Skeletal muscle cell (primary cell): ENCODE measurements around the gene DDX51.
"Not testable (repeated sequence)": the region's sequence is repeated elsewhere in the genome, so short reads cannot be mapped to it uniquely, and the experiment has no call there.

Experiments used
- DNase-seq: peaks from one replicate; pipeline ENCODE4 v3.0.0-alpha.2; 2010; ENCODE audit warnings: low read depth
- H3K4me3 ChIP-seq: 2 replicates; pipeline ENCODE4 v1.5.1; 2011; ENCODE audit warnings: low read depth, mild to moderate bottlenecking, control low read depth, low read length, moderate library complexity

DDX51 gene

DNA sequence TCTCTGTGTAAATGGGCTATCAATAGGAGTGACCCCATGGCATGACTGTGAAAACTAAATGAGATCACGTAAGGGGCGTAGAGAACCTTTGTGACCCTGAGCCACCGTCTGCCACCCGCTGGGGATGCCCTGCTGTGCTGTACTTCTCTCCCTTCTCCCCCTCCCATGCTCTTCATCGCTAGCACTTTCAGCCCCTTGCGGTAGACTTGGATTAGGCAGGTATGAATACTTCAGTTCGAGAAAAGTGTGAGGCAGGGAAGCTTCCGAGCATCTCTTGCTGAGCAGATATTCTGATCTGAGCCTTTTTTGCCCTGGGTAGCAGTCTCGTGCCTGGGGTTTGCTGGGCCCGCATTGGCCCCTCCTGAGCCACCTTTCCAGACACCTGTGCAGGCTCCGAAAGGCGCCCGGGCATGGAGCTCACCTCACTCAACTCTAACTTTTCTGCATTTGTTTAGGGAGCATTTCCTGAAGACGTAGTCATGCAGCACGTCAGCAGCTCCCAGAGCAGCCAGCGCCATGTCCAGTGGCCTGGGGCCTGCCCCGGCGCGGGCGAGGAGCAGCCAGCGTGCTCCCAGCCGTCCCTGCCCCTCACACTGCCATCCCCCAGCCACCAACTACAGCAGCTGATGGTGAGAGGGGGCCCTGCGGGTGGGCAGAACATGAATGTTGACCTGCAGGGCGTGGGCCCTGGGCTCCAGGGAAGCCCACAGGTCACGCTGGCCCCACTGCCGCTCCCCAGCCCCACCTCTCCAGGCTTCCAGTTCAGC lies 40.4 kb downstream of the DDX51 start:
- no peak for DNase-seq
- no peak overlapping the region for H3K4me3 ChIP-seq

DNA sequence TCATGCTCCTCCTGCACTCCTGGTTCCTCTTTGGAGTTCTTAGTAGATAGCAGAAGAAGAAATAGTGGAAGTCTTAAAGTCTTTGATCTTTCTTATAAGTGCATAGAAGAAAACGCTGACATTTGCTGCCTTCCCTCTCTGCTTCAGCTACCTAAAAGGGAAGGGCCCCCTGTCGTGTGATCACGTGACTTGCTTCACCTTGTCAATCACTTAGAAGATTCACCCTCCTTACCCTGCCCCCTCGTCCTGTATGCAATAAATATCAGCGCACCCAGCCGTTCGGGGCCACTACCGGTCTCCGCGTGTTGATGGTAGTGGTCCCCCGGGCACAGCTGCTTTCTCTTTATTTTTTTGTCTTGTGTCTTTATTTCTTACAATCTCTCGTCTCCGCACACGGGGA lies 41.0 kb downstream of the DDX51 start:
- H3K4me3 ChIP-seq, DNase-seq: not testable (repeated sequence)

DNA sequence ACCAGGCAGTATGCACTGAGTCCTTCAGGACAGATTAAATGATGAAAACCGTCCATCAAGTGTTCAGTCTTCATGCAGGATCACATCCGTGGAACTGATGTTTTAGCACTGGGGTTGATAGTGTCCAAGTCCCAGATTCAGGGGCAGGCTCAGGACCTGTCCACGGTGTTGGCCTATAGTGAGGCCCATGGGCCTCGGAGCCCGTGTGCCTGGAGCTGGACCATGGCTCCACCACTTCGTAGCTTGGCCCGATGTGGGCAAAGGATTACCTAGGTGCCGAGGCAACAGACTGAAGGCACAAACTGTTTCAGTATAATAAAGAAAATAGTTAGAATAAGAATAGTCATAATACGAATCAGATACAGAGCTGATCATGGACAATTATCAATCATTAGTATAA lies 41.8 kb downstream of the DDX51 start:
- no peak overlapping the region for H3K4me3 ChIP-seq
- no peak for DNase-seq

DNA sequence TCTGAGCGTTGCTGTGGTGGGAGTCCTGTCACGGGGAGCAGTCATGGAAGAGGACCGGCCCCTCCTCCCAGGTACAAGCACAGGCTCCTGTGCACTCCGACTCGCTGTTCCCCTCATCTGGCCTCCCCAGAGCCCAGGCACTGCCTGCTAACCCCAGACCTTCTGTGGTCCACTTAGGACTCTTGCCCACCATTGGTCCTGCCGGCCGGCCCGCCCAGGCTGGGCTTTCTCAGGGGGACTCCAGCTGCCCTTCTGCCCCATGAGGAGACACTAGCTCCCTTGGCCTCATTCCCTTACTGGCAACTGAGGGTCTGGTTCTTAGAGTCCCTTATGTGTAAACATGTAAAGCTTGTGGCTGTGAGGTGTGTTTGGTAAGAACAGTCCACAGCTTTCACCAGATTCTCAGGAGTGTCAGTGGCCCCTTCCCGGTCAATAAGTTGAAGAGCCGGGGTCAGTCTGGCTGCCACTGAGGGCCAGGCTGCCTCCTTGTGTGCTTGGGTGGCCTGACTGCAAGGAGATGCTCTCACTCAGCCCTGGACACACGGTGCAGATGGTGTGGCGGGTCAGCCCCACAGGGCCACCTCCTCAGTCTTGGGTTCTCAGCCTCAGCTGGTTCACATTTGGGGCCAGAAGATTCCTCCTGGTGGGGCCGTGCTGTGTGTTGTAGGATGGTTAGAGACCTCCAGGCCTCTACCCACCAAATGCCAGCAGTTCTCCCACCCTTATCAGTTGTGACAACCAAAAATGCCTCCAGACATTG lies 43.6 kb downstream of the DDX51 start:
- no peak for DNase-seq
- H3K4me3 ChIP-seq = no peak overlapping the region

DNA sequence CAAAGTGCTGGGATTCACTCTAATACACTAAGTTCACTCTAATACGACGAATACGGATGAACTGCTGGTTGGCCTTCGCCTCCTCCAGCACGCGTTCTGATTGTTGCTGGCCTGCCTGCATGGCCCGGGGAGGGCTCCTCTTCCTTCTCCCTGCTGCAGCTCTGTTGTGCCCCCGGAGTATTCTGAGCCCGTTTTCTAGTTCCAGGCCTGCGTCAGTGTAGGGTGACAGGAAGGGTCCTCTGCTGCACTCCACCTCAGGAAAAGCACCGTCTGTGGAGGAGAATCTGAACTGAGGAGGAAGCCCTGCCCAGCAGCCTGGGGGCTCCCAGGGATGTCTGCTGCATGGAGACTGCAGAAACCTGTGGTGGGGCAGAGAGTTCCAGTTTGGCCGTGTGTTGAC lies 44.4 kb downstream of the DDX51 start:
- H3K4me3 ChIP-seq = no peak overlapping the region
- DNase-seq = no peak

DNA sequence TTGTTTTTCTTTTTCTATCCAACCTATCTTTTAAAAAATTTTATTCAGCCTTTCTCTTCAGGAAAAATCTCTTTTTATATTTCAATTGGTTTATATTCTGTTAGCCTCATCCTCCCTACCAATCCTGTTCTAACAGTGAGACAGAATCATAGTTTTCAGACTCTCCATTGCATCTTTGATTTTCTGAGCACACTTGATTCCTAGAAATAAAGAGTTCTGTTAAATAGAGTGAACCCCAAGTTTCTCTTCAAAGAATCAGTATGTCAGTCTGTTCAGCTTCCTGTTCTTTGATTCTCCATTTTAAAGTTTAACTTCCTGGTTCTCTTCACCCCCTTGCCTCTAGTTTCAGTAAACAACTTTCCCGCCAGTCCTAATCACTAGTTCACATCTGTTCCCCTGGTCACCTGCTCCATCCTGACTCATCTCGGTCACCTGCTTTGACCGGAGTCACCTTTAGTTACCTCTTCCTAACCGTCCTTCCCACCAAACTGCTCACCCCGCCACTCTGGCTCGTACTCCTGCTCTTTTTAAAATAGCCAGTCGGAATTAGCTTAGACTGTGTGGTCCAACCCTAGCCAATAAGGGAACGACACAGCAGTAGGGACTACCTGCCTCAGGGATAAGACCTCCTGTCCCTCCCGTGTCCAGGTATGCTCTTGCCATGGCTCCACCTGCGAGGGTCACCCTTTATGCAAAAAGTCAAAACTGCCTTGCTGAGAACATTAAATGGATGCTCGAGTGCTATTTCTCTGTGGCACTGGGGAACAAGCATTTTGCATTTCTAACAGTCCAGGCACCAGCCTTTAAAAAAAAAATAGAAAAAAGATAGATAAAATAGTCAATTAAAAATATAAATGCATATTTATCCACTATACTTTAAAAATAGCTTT lies 48.4 kb downstream of the DDX51 start:
- no peak overlapping the region for H3K4me3 ChIP-seq
- DNase-seq = no peak

DNA sequence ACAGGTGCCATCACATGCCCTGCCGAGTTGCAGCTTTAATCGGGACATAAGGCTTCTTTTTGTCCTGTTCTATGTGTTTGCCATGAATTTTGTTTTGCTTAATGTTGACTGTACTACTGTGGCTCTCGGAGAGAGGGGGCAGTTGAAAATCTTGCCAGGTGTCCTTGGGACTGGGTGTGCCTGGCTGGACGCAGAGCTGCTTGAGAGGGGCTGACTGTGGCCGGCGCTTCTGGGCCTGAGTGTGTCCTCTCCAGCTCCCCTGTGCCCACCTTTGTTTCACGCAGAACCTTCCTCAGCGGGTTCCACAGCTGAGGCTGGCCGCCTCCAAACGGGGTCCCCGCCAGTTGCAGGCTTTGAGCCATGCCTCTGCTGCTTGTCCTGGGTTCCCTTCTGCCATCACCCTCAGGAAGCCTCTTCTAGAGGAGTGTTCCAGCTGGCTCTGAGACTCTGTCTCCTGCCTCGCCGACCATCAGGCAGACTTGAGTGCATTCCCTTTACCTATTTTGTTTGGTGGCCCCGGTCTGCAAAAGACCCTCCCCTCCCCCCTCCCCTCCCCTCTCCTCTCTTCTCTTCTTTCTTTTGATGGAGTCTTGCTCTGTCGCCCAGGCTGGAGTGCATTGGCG lies 49.7 kb downstream of the DDX51 start:
- no peak overlapping the region for H3K4me3 ChIP-seq
- DNase-seq = no peak

DNA sequence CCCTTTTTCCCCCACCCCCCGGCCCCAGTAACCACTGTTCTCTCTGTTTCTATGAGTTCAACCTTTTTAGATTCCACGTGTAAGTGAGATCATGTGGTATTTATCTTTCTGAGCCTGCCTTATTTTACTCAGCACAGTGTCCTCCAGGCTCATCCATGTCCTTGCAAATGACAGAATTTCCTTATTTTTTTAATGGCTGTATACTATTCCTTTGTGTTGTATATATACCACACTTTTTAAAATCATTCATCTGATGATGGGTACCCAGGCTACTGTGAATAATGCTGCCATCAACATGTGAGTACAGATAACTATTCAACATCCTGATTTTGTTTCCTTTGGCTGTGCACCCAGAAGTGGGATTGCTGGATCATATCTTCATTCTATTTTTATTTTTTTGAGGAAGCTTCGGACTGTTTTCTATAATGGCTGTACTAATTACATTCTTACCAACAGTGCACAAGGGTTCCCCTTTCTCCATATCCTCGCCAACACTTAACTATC lies 54.7 kb downstream of the DDX51 start:
- DNase-seq = no peak
- no peak overlapping the region for H3K4me3 ChIP-seq
